LNCAP (cell line): ENCODE data around the gene PSMD2.

Source experiments
- TF ChIP-seq, protein P1 (sequence below): fragments of 450-650 bp; IDR thresholded peaks from 2 replicates; pipeline ENCODE4 v1.5.1; 2017; ENCODE audit warnings: mild to moderate bottlenecking

The PSMD2 gene

DNA sequence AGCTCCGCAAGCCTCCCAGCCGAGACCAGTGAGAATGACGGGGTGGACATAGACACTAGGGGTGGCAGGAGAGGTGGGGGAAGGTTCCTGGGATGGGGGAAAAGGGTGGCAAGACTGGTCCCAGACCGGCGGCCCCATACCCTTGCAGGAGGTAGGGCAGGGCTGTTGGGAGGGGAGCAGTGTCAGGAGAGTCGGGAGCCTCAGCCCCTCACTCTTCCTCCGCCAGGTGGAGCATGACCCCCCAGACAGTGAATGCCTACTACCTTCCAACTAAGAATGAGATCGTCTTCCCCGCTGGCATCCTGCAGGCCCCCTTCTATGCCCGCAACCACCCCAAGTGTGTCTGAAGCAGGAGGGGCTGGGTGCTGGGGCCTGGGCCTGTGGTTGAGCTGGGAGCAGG lies 8.7 kb upstream of the PSMD2 start:
- TF ChIP-seq, protein P1, sequence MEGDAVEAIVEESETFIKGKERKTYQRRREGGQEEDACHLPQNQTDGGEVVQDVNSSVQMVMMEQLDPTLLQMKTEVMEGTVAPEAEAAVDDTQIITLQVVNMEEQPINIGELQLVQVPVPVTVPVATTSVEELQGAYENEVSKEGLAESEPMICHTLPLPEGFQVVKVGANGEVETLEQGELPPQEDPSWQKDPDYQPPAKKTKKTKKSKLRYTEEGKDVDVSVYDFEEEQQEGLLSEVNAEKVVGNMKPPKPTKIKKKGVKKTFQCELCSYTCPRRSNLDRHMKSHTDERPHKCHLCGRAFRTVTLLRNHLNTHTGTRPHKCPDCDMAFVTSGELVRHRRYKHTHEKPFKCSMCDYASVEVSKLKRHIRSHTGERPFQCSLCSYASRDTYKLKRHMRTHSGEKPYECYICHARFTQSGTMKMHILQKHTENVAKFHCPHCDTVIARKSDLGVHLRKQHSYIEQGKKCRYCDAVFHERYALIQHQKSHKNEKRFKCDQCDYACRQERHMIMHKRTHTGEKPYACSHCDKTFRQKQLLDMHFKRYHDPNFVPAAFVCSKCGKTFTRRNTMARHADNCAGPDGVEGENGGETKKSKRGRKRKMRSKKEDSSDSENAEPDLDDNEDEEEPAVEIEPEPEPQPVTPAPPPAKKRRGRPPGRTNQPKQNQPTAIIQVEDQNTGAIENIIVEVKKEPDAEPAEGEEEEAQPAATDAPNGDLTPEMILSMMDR = no peak

DNA sequence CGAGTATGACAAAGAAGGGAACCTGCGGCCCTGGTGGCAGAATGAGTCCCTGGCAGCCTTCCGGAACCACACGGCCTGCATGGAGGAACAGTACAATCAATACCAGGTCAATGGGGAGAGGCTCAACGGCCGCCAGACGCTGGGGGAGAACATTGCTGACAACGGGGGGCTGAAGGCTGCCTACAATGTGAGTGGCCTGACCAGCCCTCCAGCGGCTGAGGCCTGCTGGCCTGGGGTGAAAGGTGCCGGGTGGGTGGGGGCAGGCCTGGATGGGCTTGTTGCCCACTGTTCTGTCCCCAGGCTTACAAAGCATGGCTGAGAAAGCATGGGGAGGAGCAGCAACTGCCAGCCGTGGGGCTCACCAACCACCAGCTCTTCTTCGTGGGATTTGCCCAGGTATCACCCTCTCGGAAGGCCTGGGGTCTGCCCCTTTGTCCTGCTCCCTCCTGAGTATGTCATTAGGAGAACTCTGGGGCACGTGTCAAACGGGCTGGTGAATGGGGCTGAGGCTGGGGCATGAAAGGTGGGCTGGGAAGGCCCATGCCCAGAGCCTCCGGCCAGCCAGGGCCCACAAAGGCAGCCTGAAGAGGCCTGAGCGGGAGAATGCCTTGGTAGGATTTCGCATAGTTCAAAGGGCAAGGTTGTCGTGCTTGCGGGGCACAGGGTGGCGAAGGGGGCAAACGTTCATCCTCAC lies 7.8 kb upstream of the PSMD2 start:
- TF ChIP-seq, protein P1 = no peak

DNA sequence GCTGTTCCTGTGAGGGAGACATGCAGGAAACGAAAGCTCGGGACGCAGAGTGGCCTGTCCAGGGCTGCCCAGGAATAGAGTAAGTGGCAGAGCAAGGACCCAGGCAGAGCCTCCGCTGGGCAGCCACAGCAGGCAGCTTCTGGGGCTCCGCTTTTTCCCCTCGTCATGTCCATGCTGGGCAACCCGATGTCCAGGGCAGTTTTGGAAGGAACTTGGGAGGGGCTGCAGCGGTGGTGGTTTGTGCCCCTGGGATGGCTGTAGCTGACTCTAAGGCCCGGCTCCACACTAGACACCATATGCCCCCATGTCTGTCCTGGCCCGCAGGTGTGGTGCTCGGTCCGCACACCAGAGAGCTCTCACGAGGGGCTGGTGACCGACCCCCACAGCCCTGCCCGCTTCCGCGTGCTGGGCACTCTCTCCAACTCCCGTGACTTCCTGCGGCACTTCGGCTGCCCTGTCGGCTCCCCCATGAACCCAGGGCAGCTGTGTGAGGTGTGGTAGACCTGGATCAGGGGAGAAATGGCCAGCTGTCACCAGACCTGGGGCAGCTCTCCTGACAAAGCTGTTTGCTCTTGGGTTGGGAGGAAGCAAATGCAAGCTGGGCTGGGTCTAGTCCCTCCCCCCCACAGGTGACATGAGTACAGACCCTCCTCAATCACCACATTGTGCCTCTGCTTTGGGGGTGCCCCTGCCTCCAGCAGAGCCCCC lies 7.1 kb upstream of the PSMD2 start:
- TF ChIP-seq, protein P1 = no peak

GRCh38 chr3:184295771-184296170 lies 3.3 kb upstream of the PSMD2 start:
- TF ChIP-seq, protein P1 = no peak

DNA sequence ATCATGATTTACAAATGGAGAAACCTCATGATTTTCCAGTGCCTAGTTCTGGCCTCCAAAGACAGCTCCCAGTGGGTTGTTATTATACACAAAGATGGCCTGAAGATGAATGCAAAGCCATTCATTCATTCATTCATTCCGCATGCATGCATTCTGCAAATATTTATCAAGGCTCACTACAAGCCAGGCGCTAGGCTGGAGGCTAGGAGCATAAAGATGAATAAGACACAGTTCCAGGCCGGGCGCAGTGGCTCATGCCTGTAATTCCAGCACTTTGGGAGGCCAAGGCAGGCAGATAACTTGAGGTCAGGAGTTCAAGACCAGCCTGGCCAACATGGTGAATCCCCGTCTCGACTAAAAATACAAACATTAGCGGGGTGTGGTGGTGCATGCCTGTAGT lies 2.4 kb upstream of the PSMD2 start:
- TF ChIP-seq, protein P1 = no peak

GRCh38 chr3:184299488-184300377 lies 692 bp downstream of the PSMD2 start:
- TF ChIP-seq, protein P1 = no peak

DNA sequence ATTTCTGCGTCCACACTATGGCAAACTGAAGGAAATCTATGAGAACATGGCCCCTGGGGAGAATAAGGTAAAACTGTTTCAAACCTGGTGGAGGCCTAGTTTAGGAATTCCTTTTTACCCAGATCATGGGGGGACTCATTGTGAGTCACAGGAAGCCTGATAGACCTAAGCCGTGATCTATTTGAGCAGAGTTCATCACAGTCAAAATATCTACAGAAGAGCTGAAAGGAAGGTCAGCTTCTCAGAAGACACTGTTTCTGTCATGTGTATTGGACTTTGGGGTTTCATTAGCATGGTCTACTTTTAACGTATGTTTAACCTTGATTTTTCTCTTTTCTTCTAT lies 1.3 kb downstream of the PSMD2 start:
- TF ChIP-seq, protein P1 = no peak
